Renal cortical epithelial cell (primary cell): ENCODE measurements around the gene LAP3. TPM values are rescaled to one million over a fixed set of nuclear protein-coding genes. Genes with fewer than 3 reads are reported as not detected.
A peak's percentile ranks its signal among the peaks of the same experiment; 100 is the strongest.
"Not testable (repeated sequence)": the region's sequence is repeated elsewhere in the genome, so short reads cannot be mapped to it uniquely, and the experiment has no call there.

Experiments used
- DNase-seq: peaks from one replicate; pipeline ENCODE4 v3.0.0-alpha.2; 2011; ENCODE audit warnings: low read depth
- total RNA-seq: library from RNA; depleted of rRNA; stranded (reverse); fragments of >200 nt; gene quantifications from 2 replicates; pipeline ENCODE4 v1.2.3, GENCODE V29; 2014

Gene LAP3
- 100 and 163 TPM in 2 replicates for total RNA-seq

- peak; percentile 96 for DNase-seq
Measured at GRCh38 chr4:17576932-17577664, at the start of gene LAP3. TSS of gene LAP3 (plus strand) at chr4:17577198. CDS start at chr4:17577466, 268 bp downstream.

GRCh38 chr4:17528551-17529165 is 48.3 kb upstream of the LAP3 start:
- no peak for DNase-seq

- no peak for DNase-seq
Measured at GRCh38 chr4:17531538-17532285, 45.3 kb upstream of the LAP3 start.

GRCh38 chr4:17534705-17535104 is 42.3 kb upstream of the LAP3 start:
- no peak for DNase-seq

GRCh38 chr4:17535242-17535641 is 41.8 kb upstream of the LAP3 start:
- DNase-seq = no peak

GRCh38 chr4:17535906-17536305 is 41.1 kb upstream of the LAP3 start:
- no peak for DNase-seq

- DNase-seq = not testable (repeated sequence)
Measured at GRCh38 chr4:17537060-17537459, 39.9 kb upstream of the LAP3 start.

GRCh38 chr4:17544205-17544604 is 32.8 kb upstream of the LAP3 start:
- DNase-seq = no peak

- no peak for DNase-seq
Measured at GRCh38 chr4:17544831-17545234, 32.2 kb upstream of the LAP3 start.

GRCh38 chr4:17545374-17546140 is 31.4 kb upstream of the LAP3 start:
- no peak for DNase-seq

GRCh38 chr4:17546222-17546621 is 30.8 kb upstream of the LAP3 start:
- no peak for DNase-seq

- no peak for DNase-seq
Measured at GRCh38 chr4:17546678-17547077, 30.3 kb upstream of the LAP3 start.

- DNase-seq = no peak
Measured at GRCh38 chr4:17550549-17550948, 26.4 kb upstream of the LAP3 start.

GRCh38 chr4:17552427-17552826 is 24.6 kb upstream of the LAP3 start:
- no peak for DNase-seq

GRCh38 chr4:17554568-17554967 is 22.4 kb upstream of the LAP3 start:
- DNase-seq = no peak

- DNase-seq = no peak
Measured at GRCh38 chr4:17556498-17556897, 20.5 kb upstream of the LAP3 start.

GRCh38 chr4:17557880-17558279 is 19.1 kb upstream of the LAP3 start:
- DNase-seq = no peak

GRCh38 chr4:17558941-17559708 is 17.9 kb upstream of the LAP3 start:
- DNase-seq = no peak

GRCh38 chr4:17559709-17560048 is 17.3 kb upstream of the LAP3 start:
- no peak for DNase-seq

GRCh38 chr4:17560065-17560673 is 16.8 kb upstream of the LAP3 start:
- no peak for DNase-seq
